NOMO-1 treated with dmso at 0.1 percent for 144 hours (cell line): ENCODE data around the gene CGB8.
"Not testable (repeated sequence)": the region's sequence is repeated elsewhere in the genome, so short reads cannot be mapped to it uniquely, and the experiment has no call there.

Source experiments
- DNase-seq: peaks from one replicate; lab custom pipeline; 2025; ENCODE audit not compliant: unreplicated experiment; lab: John Stamatoyannopoulos, UW

CGB8 gene

GRCh38 chr19:49031642-49032301 is 17.1 kb downstream of the CGB8 start, which contains the start of gene CGB2:
TSS of gene CGB2 (plus strand) at chr19:49031890. CDS start at chr19:49032096, 206 bp downstream.
- DNase-seq, result not testable (repeated sequence)

- not testable (repeated sequence) for DNase-seq
Measured at GRCh38 chr19:49030323-49030722, 18.6 kb downstream of the CGB8 start.

DNA sequence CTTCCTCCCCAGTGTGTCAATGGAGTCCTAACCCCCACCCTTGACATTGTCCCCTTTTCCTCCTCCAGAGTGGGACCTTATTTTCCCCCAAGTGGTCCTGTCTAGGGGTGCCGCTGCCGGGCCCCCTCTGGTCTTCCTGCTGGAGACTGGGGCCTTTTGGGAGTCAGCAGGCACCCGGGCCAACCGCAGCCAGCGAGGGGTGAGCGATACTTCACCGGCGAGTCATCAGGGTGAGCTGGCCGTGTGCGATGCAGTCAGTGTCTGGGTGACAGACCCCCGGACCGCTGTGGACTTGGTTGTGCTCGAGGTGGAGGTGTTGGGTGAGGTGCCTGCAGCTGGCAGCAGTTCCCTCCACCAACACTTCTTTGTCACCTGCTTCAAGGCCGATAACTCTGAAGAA is 19.2 kb downstream of the CGB8 start:
- not testable (repeated sequence) for DNase-seq

DNA sequence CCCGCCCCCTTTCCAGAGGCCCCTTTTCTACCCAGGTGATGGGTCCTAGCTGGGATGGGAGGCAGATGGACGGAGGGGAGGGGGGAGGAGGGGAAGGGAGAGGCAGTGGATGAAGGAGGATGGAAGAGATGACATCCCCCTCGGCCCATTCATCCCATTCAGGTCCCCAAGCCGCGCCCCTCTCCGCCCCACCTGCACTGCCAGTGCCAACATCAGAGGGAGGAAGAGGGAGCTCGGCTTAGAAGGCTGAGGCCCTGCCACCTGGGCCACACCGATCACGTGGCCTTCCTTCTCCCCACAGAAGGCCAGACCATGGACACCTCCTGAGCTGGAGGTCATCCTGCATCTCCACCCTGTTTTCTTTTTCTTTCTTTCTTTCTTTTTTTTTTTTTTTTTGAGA is 20.2 kb downstream of the CGB8 start:
- not testable (repeated sequence) for DNase-seq

DNA sequence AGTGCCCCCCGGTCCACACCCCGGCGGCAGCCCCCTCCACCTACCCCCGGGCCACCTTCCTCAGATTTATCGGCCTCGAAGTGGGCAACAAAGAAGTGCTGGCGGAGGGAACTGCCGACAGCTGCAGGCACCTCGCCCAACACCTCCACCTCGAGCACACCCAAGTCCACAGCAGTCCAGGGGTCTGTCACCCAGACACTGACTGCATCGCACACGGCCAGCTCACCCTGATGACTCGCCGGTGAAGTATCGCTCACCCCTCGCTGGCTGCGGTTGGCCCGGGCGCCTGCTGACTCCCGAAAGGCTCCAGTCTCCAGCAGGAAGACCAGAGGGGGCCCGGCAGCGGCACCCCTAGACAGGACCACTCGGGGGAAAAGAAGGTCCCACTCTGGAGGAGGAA is 23.3 kb downstream of the CGB8 start:
- DNase-seq, result not testable (repeated sequence)

DNA sequence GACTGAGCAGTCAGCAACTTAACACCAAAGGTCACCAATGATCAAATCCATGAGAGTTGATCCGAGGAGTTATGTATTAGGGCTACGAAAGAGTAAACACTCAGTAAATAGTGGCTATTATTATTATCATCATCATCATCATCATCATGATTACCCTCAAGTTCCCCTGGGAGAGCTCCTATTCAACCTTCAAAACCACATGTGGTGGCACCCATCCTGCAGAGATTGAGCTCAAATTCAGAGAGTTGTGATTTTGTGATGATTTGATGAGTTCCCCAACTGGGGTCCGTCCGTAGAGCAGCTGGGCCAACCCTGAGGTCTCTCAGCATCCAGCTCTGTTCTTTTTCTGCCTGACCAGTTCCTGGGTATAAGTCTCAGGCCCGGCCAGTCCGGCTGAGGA is 23.8 kb downstream of the CGB8 start:
- not testable (repeated sequence) for DNase-seq

GRCh38 chr19:49024233-49024632 is 24.7 kb downstream of the CGB8 start, which contains the start of gene CGB3:
TSS of gene CGB3 (minus strand) at chr19:49024333. CDS start at chr19:49023971, 362 bp downstream.
- not testable (repeated sequence) for DNase-seq

GRCh38 chr19:49022116-49022515 is 26.8 kb downstream of the CGB8 start:
- no peak for DNase-seq

DNA sequence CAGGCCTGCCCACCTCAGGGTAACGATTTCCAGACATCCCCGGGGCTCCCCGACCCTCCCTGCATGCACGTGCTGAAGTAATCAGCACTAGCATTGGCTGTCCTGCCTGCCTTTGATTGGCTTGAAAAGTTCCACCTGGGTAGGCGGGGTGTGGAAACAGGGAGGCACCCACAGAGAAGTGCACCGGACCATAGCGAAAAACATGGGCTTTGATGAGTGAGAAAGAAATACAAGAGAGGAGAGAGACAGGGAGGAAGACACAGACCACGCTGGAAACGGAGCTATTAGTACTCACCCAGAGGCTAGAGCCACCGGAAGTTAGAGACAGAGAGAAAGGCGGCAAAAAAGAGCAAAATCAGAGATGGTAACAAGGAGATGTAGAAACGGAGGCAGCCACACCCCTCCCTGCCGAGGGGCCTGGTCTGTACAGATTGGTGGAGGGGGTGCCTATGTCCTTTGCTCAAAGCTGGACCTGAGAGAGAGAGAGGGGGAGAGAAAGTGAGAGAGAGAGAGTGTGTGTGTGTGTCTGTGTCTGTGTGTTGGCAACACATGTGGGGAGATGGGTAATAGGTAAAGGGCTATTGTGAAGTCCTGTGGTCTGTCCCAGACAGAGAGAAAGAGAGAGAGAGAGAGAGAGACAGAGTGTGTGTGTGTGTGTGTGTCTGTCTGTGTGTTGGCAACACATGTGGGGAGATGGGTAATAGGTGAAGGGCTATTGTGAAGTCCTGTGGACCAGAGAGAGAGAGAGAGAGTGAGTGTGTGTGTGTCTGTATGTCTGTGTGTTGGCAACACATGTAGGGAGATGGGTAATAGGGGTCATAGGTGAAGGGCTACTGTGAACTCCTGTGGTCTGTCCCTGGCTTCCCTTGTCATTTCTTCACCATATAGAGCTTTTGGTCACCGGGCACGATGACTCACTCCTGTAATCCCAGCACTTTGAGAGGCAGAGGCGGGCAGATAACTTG is 27.7 kb downstream of the CGB8 start:
- no peak for DNase-seq

- no peak for DNase-seq
Measured at GRCh38 chr19:49020342-49020741, 28.6 kb downstream of the CGB8 start.

DNA sequence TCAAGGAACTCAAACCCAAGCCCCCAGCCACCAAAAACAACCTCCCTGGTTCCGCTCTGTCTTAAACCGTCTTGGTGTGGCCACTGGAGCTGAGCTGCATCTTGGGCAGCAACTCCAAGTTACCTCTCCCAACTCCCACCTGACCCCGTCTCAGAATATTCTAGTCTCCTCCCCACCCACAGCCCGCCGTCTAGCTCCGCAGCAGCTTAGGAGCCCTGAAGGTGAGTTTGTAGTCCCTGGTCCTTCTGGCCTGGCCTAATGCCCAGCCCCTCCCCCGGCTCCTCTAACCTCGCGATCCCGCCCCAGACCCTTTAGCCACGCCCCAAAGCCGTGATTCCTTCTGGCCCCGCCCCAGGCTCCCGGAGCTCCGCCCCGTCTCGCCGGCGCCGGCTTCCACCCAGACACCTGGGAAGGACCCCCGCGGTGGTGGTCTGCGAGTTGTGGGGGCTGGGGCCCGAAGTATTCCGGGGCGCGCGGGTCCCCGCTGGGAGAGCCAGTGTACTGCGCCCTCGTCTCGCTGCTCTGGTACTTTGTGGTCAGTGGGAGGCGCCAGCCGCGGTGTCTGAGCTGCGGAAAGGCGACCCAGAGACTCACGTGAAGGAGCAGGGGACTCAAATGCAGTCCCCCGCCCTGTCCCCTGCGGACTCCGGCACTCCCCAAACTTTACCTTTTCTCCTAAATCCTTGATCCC is 29.5 kb downstream of the CGB8 start:
- no peak for DNase-seq

GRCh38 chr19:49018388-49019241 is 30.3 kb downstream of the CGB8 start:
- not testable (repeated sequence) for DNase-seq

DNA sequence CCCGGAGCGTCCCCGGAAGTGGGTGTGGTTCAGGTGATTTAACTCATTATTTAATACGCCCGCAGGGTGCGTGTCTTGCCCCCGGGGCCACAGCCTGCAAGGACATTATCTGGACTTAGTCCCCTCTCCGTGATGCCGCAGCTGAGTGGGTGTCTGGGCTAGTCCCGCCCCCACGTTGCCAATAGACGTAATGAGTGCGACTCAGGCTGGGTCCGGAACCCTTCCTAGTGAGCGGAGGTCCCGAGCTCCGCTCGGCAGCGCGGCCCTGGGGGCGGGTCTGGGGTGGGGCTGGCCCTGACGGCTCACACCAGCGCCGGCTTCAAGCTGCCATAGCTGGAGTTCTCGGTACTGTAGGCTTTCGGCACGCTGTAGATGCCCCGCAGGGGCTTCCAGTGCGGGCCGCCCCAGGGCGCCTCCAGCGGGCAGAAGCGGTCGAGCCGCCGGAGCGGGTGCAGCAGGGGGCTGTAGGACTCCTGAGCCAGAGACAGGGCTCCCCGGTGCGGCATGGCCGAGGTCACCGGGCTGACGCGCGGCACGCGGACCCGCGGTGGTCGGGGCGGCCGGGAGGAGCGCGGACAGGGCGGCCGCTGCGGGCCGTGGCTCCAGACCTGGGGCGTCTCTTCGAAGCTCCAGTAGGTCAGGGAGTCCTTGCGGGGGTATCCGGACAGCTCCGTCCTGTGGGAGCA is 31.1 kb downstream of the CGB8 start:
- DNase-seq, result no peak

DNA sequence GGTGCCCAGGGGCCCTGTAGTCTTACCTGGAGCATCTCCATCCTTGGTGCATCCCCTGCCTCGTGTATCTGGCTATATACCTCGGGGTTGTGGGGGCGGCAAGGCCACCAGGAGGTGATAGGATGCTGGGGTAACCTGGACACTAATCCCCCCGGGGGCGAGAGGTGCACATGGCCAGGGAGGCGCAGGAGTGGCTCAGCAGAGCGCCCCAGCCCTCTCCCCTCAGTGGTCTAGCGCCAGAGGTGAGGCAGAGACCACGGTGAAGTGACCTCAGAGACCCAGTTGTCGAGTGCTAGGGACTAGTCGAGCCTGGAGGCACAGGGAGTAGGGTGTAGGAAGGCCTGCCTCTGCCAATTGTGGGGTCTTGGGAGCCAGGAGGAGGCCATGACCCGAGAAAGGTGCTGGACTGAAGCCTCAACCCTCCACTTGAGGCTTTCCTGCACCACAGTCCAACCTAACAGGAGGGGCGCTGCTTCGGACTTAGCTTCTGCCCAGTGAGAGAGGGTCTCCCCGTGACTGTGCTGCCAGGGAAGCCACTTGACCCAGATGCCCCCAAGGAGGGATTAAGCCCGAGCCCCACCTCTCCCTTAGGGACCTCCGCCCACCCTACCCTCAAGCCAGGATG is 31.8 kb downstream of the CGB8 start, which contains the start of gene LHB:
LHB (minus strand) TSS at position 51 of the 625 bp plus-strand sequence; CDS start at position 41, 10 bp downstream.
- no peak for DNase-seq

- DNase-seq, result no peak
Measured at GRCh38 chr19:49016067-49016839, 32.7 kb downstream of the CGB8 start.

- no peak for DNase-seq
Measured at GRCh38 chr19:49014870-49015255, 34.0 kb downstream of the CGB8 start.

DNA sequence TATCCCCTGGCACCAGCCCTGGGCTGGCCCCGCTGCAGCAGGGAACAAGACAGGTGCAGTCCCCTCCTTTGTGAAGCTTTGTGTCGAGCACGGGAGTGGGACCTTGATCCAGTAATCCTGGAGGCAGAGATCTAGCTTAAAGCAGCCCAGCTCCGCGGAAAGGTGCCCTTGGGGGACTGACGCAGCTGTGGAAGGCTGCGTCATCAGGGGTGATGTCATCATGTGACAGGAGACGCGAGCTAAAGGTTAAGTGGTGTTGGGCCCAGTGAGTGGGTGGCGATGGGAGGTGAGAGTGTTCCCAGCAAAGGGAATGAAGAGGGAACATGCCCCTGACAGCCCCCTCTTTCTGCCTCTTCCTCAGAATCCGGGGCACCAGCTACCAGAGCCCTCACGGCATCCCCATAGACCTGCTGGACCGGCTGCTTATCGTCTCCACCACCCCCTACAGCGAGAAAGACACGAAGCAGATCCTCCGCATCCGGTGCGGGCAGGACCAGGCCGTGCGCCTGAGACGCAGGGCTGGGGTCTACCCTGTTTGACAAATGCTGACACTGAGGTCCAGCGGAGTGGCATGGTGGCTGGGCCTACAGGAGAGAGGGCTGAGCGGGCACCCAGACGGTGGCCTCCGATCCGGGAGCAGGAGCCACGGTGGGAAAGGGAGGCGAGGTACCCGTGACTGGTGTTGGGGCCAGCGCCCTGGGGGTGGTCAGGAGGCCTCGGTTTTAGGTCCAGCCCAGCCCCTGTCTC is 34.6 kb downstream of the CGB8 start:
- DNase-seq, result no peak

GRCh38 chr19:49011194-49011593 is 37.7 kb downstream of the CGB8 start:
- no peak for DNase-seq
